Tibial nerve (tissue), 3 donors: ENCODE results near the gene UCP2.
"Not testable (repeated sequence)": the region's sequence is repeated elsewhere in the genome, so short reads cannot be mapped to it uniquely, and the experiment has no call there.

Source experiments
- CTCF ChIP-seq, 5 experiments: fragments of 200-600 bp in 3 of 5; fragments of 450-650 bp in 2 of 5; sonication (generic) in 3 of 5; IDR thresholded peaks; one replicate each; pipeline ENCODE4 v1.5.1; 2016 to 2019; ENCODE audit warnings: antibody characterized with exemption in 5 of 5, mild to moderate bottlenecking in 3 of 5, moderate library complexity in 2 of 5
- POLR2A ChIP-seq, 2 donors: fragments of 450-650 bp; IDR thresholded peaks; one replicate each; pipeline ENCODE4 v1.6.1; 2017; ENCODE audit warnings: antibody characterized with exemption in 2 of 2, mild to moderate bottlenecking in 2 of 2, moderate library complexity in 2 of 2

- TF ChIP-seq CTCF, POLR2A (IDR thresholded peaks at IDR 0.05): not testable (repeated sequence)
Measured at GRCh38 chr11:73985661-73986060, 3.0 kb upstream of the UCP2 start.
